Dendritic cell treated with granulocyte-macrophage colony-stimulating factor and Interleukin-4, amounts not matched to agents 40 ng/mL and 50 ng/mL, for 4 days (primary cell): ENCODE measurements around the gene ENAH.

Experiments
- H3K27ac Mint-ChIP-seq: one replicate; pipeline ENCODE4 v1.8.0; 2022; ENCODE audit warnings: mild to moderate bottlenecking, mixed read lengths
- H3K27me3 Mint-ChIP-seq: one replicate; pipeline ENCODE4 v1.8.0; 2022; ENCODE audit warnings: mild to moderate bottlenecking, mixed read lengths
- H3K36me3 Mint-ChIP-seq: one replicate; pipeline ENCODE4 v1.8.0; 2022; ENCODE audit warnings: low read depth, mixed read lengths
- H3K4me1 Mint-ChIP-seq: one replicate; pipeline ENCODE4 v1.8.0; 2022; ENCODE audit warnings: low read depth, mixed read lengths
- H3K4me3 Mint-ChIP-seq: one replicate; pipeline ENCODE4 v1.8.0; 2022; ENCODE audit warnings: mild to moderate bottlenecking, moderate library complexity, mixed read lengths
- H3K9me3 Mint-ChIP-seq: one replicate; pipeline ENCODE4 v1.8.0; 2022; ENCODE audit warnings: mixed read lengths
- intact Hi-C: fragments of 100-400 bp; cut with micrococcal nuclease; formaldehyde crosslinking; loops from one replicate; pipeline ENCODE4 v1.15.0; 2022

ENAH gene

GRCh38 chr1:225613006-225613405 is 39.9 kb downstream of the ENAH start:
- Mint-ChIP-seq H3K27me3 (no peaks in the 10 kb centered on the region), H3K4me3 (no peak overlapping the region), H3K4me1 (no peaks in the 10 kb centered on the region), H3K9me3 (peaks cover 6% of the 10 kb centered on the region), H3K36me3 (no peaks in the 10 kb centered on the region), H3K27ac (no peak overlapping the region)
- intact Hi-C loops, result no loop called here

GRCh38 chr1:225612287-225612686 is 40.6 kb downstream of the ENAH start:
- peaks cover 6% of the 10 kb centered on the region for H3K9me3 Mint-ChIP-seq
- no peak overlapping the region for H3K27ac Mint-ChIP-seq

DNA sequence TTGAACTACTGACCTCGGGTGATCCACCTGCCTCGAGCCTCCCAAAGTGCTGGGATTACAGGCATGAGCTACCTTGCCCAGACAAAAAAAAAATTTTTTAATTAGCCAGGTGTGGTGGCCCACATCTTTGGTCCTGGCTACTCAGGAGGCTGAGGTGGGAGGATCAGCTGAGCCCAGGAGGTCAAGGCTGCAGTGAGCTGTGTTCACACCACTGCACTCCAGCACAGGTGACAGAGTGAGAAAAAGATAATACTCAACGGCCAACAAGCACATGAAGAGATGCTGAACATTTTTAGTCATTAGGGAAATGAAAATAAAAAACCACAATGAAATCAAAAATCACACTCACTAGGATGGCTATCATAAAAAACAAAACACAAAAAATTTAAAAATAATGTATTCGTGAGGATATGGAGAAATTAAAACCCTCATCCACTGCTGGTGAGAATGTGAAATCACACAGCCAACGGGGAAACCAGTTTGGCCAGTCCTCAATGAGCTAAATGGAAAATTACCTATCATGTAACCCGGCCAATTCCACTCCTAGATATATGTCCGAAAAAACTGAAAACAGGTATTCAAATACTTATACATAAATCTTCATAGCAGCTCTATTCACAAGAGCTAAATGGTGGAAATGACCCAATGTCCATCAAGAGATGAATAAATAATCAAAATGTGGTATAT is 41.2 kb downstream of the ENAH start:
- no peak overlapping the region for H3K27ac Mint-ChIP-seq
- intact Hi-C loops, result no loop called here
- H3K4me3 Mint-ChIP-seq, result no peak overlapping the region
- H3K9me3 Mint-ChIP-seq, result peaks cover 6% of the 10 kb centered on the region
- H3K4me1 Mint-ChIP-seq, result no peaks in the 10 kb centered on the region
- H3K36me3 Mint-ChIP-seq, result no peaks in the 10 kb centered on the region
- no peaks in the 10 kb centered on the region for H3K27me3 Mint-ChIP-seq

More at GRCh38 chr1:225612287-225612686, 40.6 kb downstream of the ENAH start:
- intact Hi-C loops, result no loop called here
- Mint-ChIP-seq H3K4me3 (no peak overlapping the region), H3K4me1 (no peaks in the 10 kb centered on the region), H3K27me3 (no peaks in the 10 kb centered on the region), H3K36me3 (no peaks in the 10 kb centered on the region)

DNA sequence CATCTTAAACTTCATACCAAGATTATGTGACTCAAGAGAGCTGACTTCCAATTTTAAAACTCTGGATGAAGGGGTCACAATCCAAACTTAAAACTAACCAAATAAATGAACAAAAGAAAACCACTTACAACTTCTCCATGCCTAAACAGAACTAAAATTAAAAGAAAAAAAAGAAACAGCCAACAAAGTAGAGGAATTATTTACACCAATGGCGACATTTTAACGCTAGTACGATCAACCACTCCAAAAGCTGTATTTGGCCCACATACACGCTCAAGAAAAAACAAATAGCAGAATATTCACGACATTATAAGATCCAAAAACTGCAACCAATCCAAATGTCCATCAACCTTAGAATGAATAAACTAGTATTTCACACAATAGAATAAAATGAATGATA is 42.4 kb downstream of the ENAH start:
- no peaks in the 10 kb centered on the region for H3K36me3 Mint-ChIP-seq
- H3K9me3 Mint-ChIP-seq, result peaks cover 6% of the 10 kb centered on the region
- no peaks in the 10 kb centered on the region for H3K4me1 Mint-ChIP-seq
- no peak overlapping the region for H3K4me3 Mint-ChIP-seq
- no peak overlapping the region for H3K27ac Mint-ChIP-seq
- intact Hi-C loops, result no loop called here
- H3K27me3 Mint-ChIP-seq, result no peaks in the 10 kb centered on the region

DNA sequence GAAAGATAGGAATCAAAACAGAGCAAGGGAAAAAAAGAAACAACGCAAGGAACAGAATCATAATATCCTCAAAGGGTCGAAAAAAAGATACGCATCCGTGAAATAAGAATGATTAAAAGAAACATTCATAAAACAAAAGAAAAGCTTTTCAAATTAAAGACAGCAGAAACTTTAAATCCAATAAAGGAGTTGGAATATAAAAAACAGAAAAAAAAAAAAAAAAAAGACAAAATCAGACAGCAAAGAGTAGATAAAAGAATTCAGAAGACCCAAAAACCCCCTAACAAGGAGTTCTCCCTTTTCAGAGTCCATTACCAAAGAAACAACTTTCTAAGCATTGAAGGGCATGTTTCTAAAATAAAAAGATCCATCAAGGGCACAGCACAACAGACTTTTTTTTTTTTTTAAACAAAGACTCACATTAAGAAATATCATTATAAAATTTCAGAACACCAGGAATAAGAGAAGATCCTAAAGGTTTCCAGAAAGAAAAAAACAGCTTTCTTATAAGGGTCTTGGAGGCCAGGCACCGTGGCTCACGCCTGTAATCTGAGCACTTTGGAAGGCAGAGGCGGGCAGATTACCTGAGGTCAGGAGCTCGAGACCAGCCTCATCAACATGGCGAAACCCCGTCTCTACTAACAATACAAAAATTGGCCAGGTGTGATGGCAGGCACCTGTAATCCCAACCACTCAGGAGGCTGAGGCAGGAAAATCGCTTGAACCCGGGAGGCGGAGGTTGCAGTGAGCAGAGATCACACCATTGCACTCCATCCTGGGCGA is 44.7 kb downstream of the ENAH start:
- Mint-ChIP-seq H3K36me3 (no peaks in the 10 kb centered on the region), H3K4me1 (no peaks in the 10 kb centered on the region), H3K27me3 (no peaks in the 10 kb centered on the region), H3K27ac (no peak overlapping the region), H3K9me3 (no peaks in the 10 kb centered on the region), H3K4me3 (no peak overlapping the region)
- intact Hi-C loops, result no loop called here

DNA sequence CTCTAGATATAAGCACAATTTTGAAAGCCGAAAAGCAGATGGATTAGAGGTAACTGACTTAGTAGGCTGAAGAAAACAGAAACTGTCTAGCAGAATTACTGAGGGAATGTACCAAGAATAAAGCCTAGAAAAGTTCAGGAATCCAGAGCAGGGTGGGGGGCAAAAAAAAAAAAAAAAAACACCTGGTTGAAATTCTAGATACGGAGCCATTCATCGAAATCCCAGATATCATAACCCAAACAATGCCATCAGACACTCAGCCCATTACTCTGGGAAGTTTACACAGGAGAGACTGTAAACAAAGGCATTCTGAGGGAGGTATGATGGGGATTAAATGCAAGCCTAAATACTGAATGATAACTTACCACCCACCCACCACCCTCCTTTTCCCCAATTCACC is 45.6 kb downstream of the ENAH start:
- intact Hi-C loops, result no loop called here
- H3K4me3 Mint-ChIP-seq, result no peak overlapping the region
- H3K9me3 Mint-ChIP-seq, result no peaks in the 10 kb centered on the region
- H3K27ac Mint-ChIP-seq, result no peak overlapping the region
- H3K4me1 Mint-ChIP-seq, result no peaks in the 10 kb centered on the region
- H3K36me3 Mint-ChIP-seq, result no peaks in the 10 kb centered on the region
- no peaks in the 10 kb centered on the region for H3K27me3 Mint-ChIP-seq

DNA sequence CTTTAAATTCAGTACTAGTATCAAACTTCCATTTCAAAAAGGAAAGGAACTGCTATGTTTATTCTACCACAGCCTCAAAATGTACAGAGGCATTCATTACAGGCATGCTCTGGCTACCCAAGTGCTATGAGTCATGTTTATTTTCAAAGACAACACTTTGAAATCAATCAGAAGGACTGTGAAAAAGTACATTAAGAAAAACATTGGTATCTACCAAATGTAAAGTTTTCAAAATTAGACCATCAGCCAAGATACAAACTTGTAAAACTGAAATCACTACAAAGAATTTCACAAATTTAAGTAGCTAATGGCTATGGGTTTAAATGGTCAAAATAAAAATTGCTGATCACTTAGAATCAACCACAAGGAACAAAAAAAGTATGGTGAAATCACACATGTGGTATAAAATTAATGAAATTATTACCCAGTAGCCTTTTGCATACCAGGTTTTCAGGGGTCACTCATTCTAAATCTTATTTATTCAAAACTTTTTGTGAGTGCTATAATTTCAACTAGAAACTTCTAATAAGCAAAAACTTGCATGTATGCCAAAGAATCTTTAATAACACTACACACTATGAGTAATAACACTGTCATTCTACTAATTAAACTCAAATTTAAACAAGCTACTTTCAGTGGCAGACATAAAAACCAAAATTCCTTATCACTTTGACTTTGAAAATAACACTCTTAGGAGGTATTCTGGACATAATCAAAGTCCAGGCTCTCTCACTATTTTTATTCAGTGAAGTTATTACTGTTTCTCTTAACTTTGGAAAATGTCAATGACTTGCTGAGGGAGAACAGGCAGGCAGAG is 49.2 kb downstream of the ENAH start:
- Mint-ChIP-seq H3K36me3 (no peaks in the 10 kb centered on the region), H3K27ac (no peak overlapping the region), H3K9me3 (peaks cover 9% of the 10 kb centered on the region), H3K4me1 (no peaks in the 10 kb centered on the region), H3K4me3 (no peak overlapping the region), H3K27me3 (peaks cover 2% of the 10 kb centered on the region)
- intact Hi-C loops, result no loop called here

DNA sequence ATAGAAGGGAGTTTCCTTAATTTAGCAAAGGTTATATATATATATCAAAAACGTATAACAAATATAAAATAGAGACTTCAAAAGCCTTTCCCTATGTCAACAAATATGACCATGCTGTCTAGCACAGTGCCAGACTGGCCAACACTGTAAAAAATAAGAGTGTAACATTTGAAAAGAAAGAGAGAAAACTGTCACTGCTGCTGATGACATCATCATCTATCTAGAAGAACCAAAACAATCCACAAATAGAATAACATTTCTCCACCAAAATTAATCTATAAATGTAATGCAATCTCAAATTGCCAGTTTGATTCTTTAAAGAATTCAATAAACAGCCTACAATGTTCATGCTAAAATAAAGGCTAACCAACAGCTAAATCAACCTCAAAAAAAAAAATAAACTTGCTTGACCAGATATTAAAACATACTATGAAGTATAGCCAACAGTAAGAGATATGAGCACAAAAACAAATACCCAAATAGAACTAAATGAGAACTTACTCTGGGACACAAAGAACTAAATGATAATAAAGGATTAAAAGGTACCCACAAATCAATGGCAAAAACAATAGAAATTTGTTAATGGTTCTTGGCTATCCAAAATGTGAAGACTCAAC is 50.2 kb downstream of the ENAH start:
- Mint-ChIP-seq H3K36me3 (no peaks in the 10 kb centered on the region), H3K27ac (no peak overlapping the region), H3K4me1 (no peaks in the 10 kb centered on the region), H3K27me3 (peaks cover 2% of the 10 kb centered on the region), H3K4me3 (no peak overlapping the region), H3K9me3 (peaks cover 9% of the 10 kb centered on the region)
- intact Hi-C loops, result no loop called here

- Mint-ChIP-seq H3K27me3 (peaks cover 2% of the 10 kb centered on the region), H3K4me3 (no peak overlapping the region), H3K4me1 (no peaks in the 10 kb centered on the region), H3K9me3 (peaks cover 9% of the 10 kb centered on the region), H3K27ac (no peak overlapping the region), H3K36me3 (no peaks in the 10 kb centered on the region)
- intact Hi-C loops, result no loop called here
Observed at GRCh38 chr1:225601902-225602589, 50.9 kb downstream of the ENAH start.

DNA sequence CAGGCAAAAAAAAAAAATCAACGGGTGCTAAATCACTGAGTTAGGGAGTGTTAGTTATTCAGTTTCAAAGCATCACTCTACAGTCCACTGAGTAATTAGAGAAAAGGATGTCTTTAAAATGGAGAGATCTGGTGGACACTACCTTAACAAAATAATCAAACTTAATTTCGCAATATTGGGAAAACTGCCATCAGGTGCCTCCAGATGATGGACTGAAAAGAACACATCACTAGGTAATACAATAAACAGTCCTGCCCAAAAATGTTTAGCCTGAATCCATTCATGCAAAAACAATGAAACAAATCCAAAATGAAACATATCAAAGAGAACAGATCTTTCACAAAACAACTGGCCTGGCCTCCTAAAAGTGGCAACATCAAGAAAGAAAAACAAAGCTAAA is 54.1 kb downstream of the ENAH start:
- H3K4me1 Mint-ChIP-seq, result no peaks in the 10 kb centered on the region
- H3K4me3 Mint-ChIP-seq, result no peak overlapping the region
- peaks cover 9% of the 10 kb centered on the region for H3K9me3 Mint-ChIP-seq
- H3K27ac Mint-ChIP-seq, result no peak overlapping the region
- no peaks in the 10 kb centered on the region for H3K36me3 Mint-ChIP-seq
- peaks cover 2% of the 10 kb centered on the region for H3K27me3 Mint-ChIP-seq
- intact Hi-C loops, result no loop called here

DNA sequence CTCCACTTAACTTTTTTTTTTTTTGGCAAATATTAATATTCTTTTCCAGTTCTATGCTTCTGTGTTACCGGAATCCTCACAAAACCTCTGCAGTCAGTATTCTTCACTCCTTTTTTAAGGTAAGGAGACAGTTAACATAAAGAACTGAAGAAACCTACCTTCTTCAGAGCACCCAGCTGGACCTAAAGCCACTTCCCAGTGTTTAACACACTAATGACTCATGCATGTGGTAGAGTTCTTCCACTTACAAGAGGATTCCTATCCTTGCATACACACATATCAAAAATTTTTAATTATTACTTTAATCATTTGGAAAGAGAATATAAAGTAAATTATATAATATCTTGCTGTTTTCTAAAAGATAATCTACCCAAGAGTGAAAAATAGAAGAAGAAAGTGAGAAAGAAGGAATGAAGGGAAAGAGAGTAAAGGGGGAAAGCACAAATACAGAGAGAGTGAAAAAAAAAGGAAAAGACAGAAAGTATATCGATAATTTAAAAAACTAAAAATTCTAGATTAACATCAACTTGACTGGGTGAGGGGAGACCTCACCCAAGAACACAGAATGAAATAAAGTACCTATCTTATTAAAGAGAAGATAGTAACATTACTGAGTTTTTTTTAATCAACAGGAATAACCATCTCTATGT is 54.9 kb downstream of the ENAH start:
- Mint-ChIP-seq H3K27ac (no peak overlapping the region), H3K36me3 (no peaks in the 10 kb centered on the region), H3K9me3 (peaks cover 9% of the 10 kb centered on the region), H3K4me3 (no peak overlapping the region), H3K27me3 (peaks cover 2% of the 10 kb centered on the region), H3K4me1 (no peaks in the 10 kb centered on the region)
- intact Hi-C loops, result no loop called here

DNA sequence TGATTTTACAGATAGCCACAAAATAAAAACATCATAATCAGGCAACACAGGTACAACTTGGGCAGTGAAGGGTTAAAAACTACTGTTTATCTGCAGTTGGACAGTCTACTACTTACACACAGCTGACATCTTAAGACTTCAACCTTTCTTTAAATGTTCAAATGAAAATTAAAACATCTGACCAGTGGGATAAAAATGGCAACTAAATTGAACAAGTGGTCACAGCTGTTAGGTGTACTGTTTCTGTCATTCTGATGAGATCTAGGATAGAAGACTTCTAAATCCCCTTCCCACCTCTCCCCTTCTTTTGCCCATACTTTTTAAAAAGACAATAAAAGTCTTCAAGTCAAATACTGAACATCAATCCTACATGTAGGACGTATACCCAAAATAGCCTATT is 56.2 kb downstream of the ENAH start:
- H3K36me3 Mint-ChIP-seq, result no peaks in the 10 kb centered on the region
- H3K27ac Mint-ChIP-seq, result no peak overlapping the region
- no peak overlapping the region for H3K4me3 Mint-ChIP-seq
- peaks cover 9% of the 10 kb centered on the region for H3K9me3 Mint-ChIP-seq
- intact Hi-C loops, result no loop called here
- no peaks in the 10 kb centered on the region for H3K27me3 Mint-ChIP-seq
- no peaks in the 10 kb centered on the region for H3K4me1 Mint-ChIP-seq

GRCh38 chr1:225595974-225596551 is 56.9 kb downstream of the ENAH start:
- H3K27ac Mint-ChIP-seq, result no peak overlapping the region
- H3K4me3 Mint-ChIP-seq, result no peak overlapping the region
- no peaks in the 10 kb centered on the region for H3K27me3 Mint-ChIP-seq
- peaks cover 9% of the 10 kb centered on the region for H3K9me3 Mint-ChIP-seq
- H3K36me3 Mint-ChIP-seq, result no peaks in the 10 kb centered on the region
- no peaks in the 10 kb centered on the region for H3K4me1 Mint-ChIP-seq
- intact Hi-C loops, result no loop called here
